ENCODE data around the gene SYNPO2.

SYNPO2 gene

DNA sequence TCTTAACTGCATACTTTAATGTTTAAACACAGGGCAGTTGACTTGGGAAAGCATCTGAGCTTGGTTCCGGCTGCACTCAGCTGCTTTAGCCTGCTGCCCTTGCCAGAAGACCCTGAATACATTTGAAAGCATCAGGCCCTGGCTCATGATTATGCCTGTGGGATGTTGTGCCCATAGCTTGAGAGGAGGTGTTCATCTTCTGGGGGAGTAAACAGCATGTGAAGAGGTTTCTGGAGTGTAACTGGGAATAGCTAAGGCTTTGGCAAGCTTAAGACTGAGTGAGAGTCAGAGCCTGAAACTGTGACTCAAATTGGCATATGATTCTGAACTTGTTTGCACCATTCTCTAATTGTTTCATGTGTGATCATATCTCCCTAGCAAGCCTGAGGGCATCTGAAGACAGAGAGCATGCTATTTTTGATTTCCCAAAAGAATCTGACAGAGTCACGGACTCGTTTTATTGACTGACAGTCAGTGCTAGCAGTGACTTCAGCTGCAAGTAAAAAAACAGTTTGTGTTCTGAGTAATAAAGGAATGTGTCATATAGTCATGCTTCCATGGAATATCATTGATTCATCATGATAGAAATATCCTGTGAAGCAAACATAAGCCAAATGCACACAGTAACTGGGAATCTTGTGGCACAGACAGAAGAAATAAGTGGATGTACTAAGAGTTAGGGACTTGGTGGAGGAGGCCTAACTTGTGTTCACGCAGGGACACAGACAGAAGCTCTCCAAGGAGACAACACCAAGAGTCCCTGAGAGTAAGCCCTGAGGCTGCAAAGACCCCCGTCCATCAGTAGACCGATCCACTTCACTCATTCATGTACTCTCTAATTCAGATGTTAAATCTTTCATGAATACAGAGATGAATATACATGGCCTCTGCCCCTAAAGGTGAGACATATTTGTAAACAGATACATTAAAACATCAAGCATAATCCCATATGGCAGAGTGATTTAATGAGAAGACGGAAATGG, 100.7 kb downstream of the SYNPO2 start:
- no peak for FAIRE-seq
- no peak for DNase-seq (ENCODE audit: insufficient read length, low spot score)
- TF ChIP-seq CTCF (IDR thresholded peaks at IDR 0.05; ENCODE audit: insufficient read depth, missing control alignments): no peak

- no peak for TF ChIP-seq CTCF (IDR thresholded peaks at IDR 0.05; ENCODE audit: insufficient read depth, missing control alignments)
- DNase-seq (ENCODE audit: insufficient read length, low spot score) (no peak), FAIRE-seq (no peak)
Observed at GRCh38 chr4:118991686-118992085, 103.0 kb downstream of the SYNPO2 start.

DNA sequence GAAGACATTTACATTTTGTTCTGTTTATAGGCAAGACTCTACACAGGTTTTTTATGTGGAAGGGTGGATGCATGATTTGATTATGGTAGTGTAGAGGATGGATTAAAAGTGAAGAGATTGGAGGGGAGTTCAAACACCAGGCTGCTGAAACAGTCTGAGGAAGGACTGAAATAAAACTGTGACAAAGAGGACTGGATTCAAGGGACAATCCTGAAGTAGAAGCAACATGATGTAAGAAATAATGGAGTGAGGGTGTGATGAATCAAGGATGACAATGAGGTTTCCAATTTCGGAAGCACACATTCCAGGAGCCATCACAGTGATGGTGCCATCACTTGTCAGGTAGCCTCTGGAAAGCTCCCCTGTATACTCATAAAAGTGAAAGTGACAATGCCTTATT, 103.5 kb downstream of the SYNPO2 start:
- no peak for FAIRE-seq
- no peak for DNase-seq (ENCODE audit: insufficient read length, low spot score)
- no peak for TF ChIP-seq CTCF (IDR thresholded peaks at IDR 0.05; ENCODE audit: insufficient read depth, missing control alignments)

- peak; percentile 16 for FAIRE-seq
- DNase-seq (ENCODE audit: insufficient read length, low spot score): no peak
- no peak for TF ChIP-seq CTCF (IDR thresholded peaks at IDR 0.05; ENCODE audit: insufficient read depth, missing control alignments)
Observed at GRCh38 chr4:118993333-118993732, 104.7 kb downstream of the SYNPO2 start.

DNA sequence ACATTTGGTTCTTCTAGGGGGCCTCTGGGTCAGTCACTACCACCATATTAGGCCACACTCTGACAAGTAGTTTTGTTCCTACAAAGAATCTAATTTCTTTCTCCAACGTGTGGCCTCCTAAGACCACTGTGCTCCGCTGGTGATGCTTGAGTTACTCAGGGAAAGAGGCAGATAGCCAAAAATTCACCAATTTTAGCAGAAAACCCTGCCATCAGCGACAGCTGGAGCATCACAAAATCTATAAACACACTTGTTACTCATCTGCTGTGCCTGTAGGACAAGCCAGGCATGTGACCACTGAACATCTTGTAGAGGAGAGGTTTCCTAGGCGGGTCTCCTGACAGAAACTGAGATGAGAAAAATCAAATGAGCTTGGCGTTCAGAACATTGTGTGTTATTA, 105.4 kb downstream of the SYNPO2 start:
- DNase-seq (ENCODE audit: insufficient read length, low spot score): no peak
- no peak for FAIRE-seq
- TF ChIP-seq CTCF (IDR thresholded peaks at IDR 0.05; ENCODE audit: insufficient read depth, missing control alignments): no peak

GRCh38 chr4:118995693-118996391, 107.2 kb downstream of the SYNPO2 start:
- no peak for FAIRE-seq
- DNase-seq (ENCODE audit: insufficient read length, low spot score): no peak
- no peak for TF ChIP-seq CTCF (IDR thresholded peaks at IDR 0.05; ENCODE audit: insufficient read depth, missing control alignments)

All from D721Med (cell line).